GM19043 (cell line): ENCODE data around the gene OR5K2.

Experiments
- ATAC-seq: cut with Tn5 transposase; IDR thresholded peaks from one replicate; pipeline ENCODE4 v1.9.1; 2021; ENCODE audit warnings: low read depth; ENCODE audit not compliant: unreplicated experiment

The OR5K2 gene

GRCh38 chr3:98497381-98497780 lies at the start of gene OR5K2:
Gene OR5K2, plus strand, starts transcription at chr3:98497681. Its CDS starts 0 bp downstream, at chr3:98497681.
- no peak for ATAC-seq

DNA sequence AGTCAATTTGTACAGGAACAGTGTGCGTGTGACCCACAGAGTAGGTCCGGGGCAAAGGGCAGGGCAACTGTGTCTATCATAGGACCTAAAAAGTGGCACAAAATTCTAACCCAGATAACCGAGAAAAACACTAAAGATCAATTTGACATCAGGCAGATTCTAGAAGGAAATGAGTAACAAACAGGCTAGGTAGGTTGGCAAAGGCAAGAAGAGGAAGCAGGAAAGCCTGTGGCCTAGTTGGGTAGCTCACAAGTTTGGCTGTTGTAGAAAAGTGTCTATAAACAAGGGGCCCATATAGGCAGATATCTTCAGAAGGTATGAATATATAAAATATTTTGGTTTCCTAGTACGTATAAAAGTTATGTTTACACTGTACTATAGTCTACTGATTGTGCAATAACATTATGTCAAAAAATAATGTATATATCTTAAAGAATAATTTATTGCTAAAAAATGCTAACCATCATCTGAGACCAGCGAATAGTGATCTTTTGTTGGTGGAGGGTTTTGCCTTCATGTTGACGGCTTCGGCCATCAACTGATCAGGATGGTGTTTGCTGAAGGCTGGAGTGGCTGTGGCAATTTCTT lies 47.8 kb upstream of the OR5K2 start:
- no peak for ATAC-seq

DNA sequence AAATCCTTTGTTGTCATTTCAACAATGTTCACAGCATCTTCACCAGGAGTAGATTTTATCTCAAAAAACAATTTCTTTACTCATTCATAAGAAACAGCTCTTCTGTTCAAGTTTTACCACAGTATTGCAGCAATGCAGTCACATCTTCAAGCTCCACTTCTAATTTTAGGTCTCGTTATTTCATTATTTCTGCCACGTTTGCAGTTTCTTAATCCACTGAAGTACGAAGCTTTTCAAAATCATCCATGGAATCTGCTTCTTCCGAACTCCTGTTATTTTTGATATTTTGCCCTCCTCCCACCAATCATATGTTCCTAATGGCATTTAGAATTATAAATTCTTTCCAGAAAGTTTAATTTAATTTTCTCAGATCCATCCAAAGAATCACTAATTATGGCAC lies 47.1 kb upstream of the OR5K2 start:
- no peak for ATAC-seq

DNA sequence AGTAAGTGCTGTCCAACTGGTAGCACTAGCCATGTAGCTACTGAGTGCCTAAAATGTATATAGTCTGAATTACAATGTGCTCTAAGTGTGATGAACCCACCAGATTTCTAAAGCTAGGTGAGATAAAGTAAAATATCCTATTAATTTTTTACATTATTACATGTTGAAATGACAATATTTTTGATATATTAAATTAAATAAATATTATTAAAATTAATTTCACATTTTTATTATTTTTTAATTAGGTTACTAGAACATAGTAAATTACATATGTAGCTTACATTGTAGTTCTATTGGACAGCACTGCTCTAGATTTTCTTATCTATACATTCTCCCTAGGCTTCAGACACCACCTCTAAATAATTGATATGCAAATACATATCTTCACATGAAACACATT lies 43.7 kb upstream of the OR5K2 start:
- ATAC-seq: no peak

DNA sequence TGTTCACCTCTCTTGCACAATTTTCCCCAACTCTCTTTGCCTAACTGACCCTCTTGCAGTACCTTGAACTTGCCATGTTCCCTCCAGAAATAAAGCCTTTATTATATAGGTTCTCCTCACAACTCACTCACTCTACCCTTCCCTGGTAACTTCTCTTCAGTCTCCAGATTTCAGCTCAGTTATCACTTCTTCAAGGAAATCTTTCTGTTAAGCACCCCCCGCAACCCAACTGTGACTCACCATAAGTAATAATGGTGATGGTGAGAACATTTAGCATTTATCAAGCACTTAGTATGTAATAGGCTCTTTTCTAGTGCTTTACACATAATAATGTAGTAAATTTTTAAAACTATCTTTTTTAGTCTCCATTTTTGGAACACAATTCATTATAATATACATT lies 42.6 kb upstream of the OR5K2 start:
- ATAC-seq: no peak

DNA sequence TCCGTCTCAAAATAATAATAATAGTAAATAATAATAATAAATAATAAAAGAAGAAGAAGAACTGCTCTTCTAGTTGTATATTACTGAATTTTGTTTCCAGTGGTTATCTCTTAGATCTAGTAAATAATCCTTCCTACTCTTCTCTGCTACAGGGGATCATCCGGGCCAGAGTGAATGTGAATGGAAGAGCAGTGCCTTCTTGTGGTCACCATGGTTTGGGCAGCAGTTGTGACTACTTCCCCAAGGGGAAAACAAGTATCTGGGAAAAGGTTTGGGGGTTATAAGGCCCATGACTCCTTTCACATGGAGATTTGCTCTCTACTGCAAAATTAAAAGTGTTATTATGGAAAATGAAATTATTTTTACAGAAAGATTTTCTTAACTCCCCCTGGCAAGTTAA lies 39.9 kb upstream of the OR5K2 start:
- no peak for ATAC-seq

DNA sequence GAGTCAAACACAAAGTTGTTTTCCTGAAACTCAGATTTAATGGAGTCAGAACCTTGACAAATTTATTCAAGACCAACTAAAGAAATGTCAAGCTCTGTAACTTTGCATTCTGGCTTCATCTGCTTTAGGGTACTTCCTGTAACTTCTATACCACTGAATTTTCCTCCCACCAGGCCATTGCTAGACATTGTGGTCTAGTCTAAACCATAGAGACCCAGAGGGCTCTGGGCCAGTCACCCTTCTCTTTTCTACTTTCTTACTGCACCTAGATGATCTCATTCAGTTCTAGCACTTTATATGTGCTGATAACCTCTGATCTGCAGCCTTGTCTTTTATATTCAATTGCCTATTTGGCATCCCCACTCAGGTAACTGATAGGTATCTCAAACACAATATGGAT lies 37.3 kb upstream of the OR5K2 start:
- no peak for ATAC-seq

DNA sequence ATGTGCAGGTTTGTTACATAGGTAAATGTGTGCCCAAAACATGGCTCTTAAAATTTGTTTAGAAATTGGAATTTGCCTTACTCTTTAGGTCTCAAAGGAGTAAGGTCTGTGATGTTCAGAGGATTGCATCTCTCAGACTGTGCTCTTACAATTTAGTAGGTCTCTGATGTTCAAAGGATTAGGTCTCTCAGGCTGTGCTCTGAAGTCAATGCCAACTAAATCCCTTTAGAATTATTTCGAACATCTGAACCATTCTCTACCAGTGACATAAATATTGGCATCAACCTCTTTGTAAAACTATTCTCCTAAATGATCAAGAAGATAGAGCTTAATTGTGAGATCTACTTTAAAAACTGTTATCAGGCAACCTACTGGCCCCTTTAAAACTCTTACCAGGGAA lies 34.6 kb upstream of the OR5K2 start, which contains the start of gene OR5K1:
Gene OR5K1 (plus strand): TSS at position 301 of the 400 bp plus-strand sequence. CDS start 6,376 bp downstream, outside the sequence.
- no peak for ATAC-seq

GRCh38 chr3:98482717-98483482 lies 14.6 kb upstream of the OR5K2 start:
- no peak for ATAC-seq

- no peak for ATAC-seq
Observed at GRCh38 chr3:98483626-98484025, 13.9 kb upstream of the OR5K2 start.

GRCh38 chr3:98500019-98500418 lies 2.5 kb downstream of the OR5K2 start:
- ATAC-seq: no peak

DNA sequence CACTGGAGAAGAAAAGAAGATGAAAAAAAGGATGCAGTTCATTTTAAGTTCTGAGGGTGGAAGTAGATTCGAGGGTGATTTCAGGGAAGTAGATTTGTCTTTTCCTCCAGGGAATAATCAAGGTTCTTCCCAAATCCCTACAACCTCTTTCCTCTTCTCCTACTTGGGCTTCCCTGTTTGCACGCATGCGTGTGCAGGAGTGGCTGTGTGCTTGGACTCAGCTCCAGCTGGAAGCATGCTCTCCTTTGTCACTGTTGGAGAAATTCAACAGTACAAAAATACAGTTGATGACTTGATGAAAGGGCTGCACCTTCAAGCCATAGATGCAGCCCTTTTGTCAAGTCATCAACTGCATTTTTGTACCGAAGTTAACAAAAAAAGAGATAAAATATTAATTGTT lies 3.8 kb downstream of the OR5K2 start:
- no peak for ATAC-seq

DNA sequence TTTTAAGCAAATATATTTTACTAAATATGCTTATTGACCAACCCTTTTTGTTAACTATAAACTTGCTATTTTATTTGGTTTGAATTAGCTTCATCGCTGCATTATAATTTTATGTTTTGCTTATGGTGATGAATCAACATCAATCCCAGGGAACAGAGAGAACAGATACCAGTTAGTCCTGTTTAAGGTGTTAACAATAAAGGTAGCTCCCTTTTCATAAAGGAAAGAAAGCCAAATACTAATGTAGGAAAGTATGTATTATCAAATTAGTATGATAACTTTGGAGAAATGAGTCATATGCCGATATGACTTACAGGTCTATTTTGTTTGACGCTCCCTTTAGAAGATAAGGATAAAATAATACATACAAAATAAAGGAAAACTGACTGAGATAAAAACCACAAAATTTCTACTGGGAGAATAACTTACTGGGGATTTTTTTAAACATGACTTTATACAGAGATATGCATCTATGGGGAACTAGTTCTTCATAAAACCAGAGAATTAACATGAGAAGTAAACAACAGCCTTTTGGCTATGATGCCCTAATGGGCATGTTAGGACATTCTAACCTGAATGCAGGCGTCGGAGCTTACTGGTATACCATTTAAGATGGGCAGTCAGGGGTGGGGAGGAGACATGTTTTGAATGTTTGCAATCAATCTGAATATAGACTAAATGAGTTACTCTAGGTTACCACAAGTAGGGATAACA lies 4.5 kb downstream of the OR5K2 start:
- no peak for ATAC-seq

DNA sequence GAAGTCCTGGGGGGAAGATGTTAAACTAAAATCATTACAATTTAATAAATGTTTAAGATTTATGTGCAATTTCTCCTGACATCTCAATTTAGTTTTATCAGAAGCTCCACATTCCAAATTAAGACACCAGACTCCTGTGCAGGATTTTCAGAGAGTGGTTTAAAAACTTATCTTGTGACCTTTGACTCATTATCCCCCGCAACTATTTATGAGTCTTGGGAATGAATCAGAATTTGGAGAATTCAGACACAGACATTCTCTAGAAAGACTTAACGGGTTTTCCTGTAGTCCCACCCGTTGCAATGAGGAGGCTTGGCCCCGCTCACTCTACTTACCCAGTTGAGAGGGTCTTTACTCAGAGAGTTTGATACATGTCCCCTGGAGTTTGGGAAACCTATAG lies 7.1 kb downstream of the OR5K2 start:
- no peak for ATAC-seq

GRCh38 chr3:98508582-98508981 lies 11.1 kb downstream of the OR5K2 start:
- ATAC-seq: no peak

DNA sequence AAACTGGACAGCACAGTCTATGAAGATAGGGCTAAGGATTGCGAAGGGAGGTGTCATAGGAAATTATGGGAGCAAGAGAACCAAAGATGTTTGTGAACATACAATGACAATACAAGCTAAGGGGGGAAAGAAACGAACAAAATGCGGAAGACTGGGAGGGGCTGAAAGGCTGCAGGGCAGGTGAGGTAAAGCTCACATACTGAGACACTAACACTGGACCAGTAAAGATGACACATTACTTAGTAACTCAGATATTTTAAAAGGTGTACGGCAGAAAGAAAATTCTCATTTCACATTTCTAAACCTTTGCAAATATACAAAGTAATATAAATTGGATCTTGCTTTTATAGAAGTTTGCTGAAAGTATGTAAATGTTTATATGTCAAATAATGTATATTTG lies 15.1 kb downstream of the OR5K2 start:
- ATAC-seq: no peak

- no peak for ATAC-seq
Observed at GRCh38 chr3:98513091-98513511, 15.6 kb downstream of the OR5K2 start.

- ATAC-seq: no peak
Observed at GRCh38 chr3:98513736-98514135, 16.3 kb downstream of the OR5K2 start.

GRCh38 chr3:98514948-98515347 lies 17.5 kb downstream of the OR5K2 start:
- no peak for ATAC-seq

GRCh38 chr3:98518816-98519215 lies 21.3 kb downstream of the OR5K2 start:
- no peak for ATAC-seq

DNA sequence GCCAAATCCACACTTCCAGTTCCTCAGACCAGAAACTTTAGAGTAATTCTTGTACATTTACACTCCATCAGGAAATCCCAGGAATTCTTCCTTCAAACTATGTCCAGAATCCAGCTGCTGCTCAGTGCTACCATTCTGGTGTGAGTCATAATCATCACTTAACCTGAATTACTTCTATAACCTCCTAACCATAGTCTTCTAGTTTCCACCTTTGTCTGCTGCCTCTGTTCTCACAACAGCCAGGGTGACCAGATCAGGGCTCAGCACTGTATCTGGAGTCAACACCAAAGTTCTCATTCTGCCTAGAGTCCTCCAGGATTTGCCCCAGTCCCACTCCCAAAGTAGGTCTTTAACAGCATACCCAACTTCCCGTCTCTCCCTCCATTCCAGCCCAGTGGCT lies 21.9 kb downstream of the OR5K2 start:
- ATAC-seq: no peak
